GM12873 (cell line): ENCODE results near the gene GPRIN2.

Experiments
- TF ChIP-seq, protein P1 (sequence below): IDR thresholded peaks from 2 replicates; pipeline ENCODE4 v1.5.1; 2012; ENCODE audit warnings: low read depth, mild to moderate bottlenecking, moderate library complexity, low read length, control low read depth; ENCODE audit not compliant: insufficient read depth; ENCODE audit errors: missing control alignments

GPRIN2 gene

DNA sequence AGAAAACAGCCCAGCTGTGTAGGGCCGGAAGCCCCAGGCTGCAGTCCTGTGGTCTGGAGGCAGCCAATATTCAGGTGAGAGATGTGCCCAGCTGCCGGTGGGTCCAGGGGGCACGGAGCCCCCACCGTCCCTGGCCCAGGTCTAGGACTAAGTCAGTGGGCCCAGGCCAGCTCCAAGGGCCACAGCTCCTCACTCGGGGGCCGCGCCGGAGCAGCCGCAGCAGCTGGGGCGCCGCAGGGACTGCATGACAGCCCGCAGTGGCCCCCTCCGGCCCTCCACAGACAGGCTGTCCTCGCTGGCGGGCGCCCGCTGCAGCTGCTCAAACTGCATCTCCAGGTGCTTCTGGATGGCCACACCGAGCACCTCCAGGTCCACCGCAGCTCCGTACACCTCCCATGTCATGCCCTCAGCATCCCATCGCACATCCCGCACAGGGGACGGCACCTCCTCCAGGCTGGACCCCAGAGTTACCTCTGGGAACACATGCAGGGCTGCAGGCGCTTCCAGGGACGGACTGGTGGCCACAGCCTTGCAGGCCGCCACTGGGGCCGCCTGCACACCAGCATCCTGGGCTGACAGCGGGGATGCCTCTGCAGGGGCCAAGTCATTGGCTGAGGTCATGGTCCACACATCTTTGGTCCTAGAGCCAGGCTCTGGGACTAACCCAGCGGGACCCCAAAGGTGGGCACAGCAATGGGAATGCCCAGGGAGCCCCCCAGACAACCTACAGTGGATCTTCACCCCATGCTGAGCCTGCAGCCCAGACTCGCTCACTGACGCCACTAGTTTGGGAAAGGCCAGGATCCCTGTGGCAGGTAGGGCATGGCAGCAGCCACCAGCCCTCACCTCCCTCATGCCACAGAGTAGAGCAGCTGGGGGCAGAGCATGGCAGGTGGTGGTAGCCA, 7.0 kb downstream of the GPRIN2 start:
- TF ChIP-seq, protein P1, sequence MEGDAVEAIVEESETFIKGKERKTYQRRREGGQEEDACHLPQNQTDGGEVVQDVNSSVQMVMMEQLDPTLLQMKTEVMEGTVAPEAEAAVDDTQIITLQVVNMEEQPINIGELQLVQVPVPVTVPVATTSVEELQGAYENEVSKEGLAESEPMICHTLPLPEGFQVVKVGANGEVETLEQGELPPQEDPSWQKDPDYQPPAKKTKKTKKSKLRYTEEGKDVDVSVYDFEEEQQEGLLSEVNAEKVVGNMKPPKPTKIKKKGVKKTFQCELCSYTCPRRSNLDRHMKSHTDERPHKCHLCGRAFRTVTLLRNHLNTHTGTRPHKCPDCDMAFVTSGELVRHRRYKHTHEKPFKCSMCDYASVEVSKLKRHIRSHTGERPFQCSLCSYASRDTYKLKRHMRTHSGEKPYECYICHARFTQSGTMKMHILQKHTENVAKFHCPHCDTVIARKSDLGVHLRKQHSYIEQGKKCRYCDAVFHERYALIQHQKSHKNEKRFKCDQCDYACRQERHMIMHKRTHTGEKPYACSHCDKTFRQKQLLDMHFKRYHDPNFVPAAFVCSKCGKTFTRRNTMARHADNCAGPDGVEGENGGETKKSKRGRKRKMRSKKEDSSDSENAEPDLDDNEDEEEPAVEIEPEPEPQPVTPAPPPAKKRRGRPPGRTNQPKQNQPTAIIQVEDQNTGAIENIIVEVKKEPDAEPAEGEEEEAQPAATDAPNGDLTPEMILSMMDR, result no peak

DNA sequence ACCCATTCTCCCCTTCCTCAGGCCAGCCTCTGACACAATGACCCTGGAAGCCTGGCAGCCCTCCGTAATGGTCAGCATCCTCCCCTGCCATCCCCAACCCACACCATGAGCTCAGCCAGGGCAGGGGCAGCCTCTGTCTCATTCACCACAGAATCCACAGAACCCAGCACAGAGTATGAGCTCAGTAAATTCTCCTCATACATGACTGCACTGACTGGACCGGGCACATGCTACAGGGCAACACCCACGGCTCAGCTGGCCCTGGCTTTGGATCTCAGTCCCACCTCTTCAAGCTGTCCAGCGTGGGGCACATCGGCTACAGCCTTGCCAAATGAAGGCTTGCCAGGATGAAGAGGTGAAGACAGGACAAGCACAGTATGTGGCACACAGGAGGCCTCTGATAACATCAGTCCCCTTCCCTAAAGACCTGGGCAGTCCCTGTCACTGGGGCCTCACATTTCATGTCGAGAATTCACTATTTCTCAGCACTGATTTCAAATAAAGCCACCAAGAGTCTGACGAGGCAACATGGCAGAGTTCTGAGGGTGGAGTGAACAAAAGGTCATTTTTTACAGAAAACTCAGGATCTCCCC, 7.9 kb downstream of the GPRIN2 start:
- TF ChIP-seq, protein P1, result no peak

DNA sequence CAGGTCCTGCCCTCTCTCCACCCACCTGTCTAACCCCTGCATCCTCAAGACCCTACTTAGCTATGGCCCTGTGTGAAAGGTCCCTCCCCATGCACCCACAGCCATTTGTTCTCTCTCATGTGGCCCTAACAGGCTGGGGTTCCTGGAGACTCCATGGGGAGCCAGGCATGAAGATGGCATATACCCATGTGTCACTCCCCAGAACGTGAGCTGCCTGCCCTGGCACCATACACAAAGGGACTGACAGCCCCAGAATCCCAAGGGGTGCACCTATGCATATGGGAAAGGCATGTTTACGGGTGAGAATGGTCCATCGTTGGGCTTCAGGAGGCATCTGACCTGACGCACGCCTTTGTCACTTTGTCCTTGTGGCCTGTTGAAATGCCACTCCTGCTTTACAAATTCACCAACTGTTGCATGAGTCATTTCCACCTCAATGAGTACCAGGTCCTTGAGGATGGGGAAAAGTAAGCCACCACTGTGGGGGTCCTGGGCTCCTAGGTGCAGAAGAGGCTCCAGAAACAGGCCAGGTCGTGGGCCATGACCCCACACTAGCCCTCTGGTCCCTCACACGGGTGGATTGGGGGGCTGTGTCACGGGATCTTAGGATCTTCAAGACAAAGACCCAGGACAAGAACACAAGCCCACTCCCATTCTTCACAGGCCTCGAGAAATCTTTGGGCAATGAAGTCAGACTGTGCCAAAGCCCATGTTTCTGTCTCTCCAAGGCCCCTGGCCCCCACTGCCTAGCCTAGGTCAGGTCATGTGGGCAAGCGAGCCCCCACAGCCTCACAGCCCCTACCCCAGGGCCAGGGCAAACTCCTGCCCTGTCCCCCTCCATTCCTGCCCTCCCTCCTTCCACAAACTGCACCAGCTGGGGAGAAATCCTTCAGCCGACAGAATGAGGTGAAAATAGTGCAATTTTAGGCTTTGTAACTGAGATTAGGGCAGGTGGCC, 8.6 kb downstream of the GPRIN2 start:
- TF ChIP-seq, protein P1, result no peak

DNA sequence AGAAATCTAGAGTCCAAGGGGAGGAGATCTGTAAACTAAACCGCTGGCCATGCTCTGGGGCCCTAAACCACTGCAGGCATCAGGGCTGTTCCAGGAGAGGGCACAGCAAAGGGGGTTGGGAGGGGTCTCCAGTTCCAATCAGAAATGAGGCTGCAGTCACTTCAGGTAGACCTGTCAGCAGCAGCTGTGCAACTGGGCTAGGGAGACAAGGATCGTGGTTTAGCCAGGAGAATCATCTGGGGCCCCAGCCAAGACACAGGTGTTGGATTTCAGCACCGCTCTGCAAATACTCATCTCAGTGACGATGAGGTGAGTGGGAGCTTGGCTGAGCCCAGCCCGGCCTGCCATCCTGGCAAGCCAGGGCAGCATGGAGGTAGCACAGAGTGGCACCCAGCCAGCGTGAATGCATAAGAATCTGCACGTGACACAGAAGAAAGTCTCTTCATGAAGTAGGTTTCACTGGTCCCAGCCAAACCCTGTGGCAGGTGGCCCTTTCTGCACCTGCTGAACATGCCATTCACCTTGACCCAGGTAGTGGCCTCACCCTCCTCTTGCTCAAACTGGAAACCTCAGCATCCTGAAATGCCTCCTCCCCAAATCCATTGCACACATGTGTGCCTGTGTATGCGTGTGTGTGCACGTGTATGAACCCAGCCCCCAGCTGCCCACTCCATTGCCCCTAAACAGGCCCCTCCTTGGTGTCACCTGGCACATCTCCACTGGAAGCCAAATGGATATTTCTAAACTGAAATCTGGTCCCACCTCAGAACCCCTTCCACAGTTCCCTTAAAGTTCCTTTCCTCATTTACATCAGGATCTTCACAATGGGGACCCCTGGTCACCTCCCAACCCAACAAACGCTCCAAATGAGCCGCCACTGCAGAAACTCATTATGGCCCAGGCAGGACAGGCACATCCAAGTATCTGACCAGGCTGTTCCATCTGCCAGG, 9.6 kb downstream of the GPRIN2 start:
- TF ChIP-seq, protein P1, result no peak

DNA sequence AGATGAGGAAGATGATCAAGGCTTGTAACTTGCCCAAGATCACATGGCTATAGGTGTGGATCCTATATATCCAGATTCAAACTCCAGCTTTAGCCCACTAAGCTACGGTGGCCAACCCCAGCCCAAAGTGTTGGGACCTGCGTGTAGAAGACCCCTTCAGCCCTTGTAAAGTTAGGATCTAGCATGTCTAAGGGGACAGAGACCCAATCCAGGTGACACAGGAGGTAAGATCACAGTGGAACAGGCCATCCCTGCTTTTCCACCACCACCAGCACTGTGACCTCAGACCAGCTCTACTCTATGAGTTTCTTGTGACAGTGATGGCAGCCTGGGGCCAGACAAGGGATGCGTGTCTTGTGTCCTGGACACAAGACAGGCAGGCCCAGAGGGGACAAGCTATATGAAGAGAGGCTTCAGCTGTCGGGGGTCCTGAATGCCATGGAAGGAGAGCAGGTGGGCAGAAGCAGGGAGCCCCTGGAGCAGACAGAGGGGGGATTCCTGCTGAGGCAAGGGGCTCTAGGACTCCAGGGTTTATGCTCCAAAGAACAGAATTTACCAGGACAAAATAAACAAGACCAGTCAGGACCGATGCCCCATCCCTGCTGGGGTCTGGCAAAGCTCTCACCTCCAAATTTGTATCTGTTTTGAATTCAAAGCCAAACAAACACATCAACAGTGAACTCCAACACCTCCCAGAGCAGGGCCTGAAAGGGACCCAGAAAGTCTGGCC, 10.4 kb downstream of the GPRIN2 start:
- TF ChIP-seq, protein P1, result no peak
